ENCODE measurements around the gene DEK.

GRCh38 chr6:18241208-18242038, 22.9 kb downstream of the DEK start:
- no peak for TF ChIP-seq NFYB (CRISPR knock-in tag; conservative IDR thresholded peaks at IDR 0.05; ENCODE audit: low read depth)
- no peak for TF ChIP-seq CTCF (IDR thresholded peaks at IDR 0.05)
- TF ChIP-seq ELF4 (CRISPR knock-in tag; IDR thresholded peaks at IDR 0.05; ENCODE audit: low read depth) = no peak
- TF ChIP-seq TEAD4 (CRISPR knock-in tag; IDR thresholded peaks at IDR 0.05) = no peak
- no peak for TF ChIP-seq JUN (CRISPR knock-in tag; IDR thresholded peaks at IDR 0.05)
- TF ChIP-seq NR3C1 (CRISPR knock-in tag; conservative IDR thresholded peaks at IDR 0.05; ENCODE audit: low read depth) = no peak
- TF ChIP-seq FOXP1 (CRISPR knock-in tag; IDR thresholded peaks at IDR 0.05; ENCODE audit: borderline replicate concordance) = no peak
- no peak for TF ChIP-seq ATF1 (CRISPR knock-in tag; IDR thresholded peaks at IDR 0.05)
- TF ChIP-seq TP53 (CRISPR knock-in tag; IDR thresholded peaks at IDR 0.05) = no peak
- no peak for TF ChIP-seq ZNF138 (CRISPR knock-in tag; conservative IDR thresholded peaks at IDR 0.05)
- TF ChIP-seq GTF2I (CRISPR knock-in tag; conservative IDR thresholded peaks at IDR 0.05) = no peak
- no peak for TF ChIP-seq FOXJ3 (CRISPR knock-in tag; IDR thresholded peaks at IDR 0.05; ENCODE audit: borderline replicate concordance)
- no peak for TF ChIP-seq USF2 (CRISPR knock-in tag; IDR thresholded peaks at IDR 0.05)
- no peak for TF ChIP-seq HMGXB4 (CRISPR knock-in tag; IDR thresholded peaks at IDR 0.05)
